Measurements from ENCODE around the gene NAGK.

- no peak for TF ChIP-seq ZNF274 (IDR thresholded peaks at IDR 0.05; ENCODE audit: borderline replicate concordance, extremely low read depth, low read length)
- no peak for TF ChIP-seq POLR2A (IDR thresholded peaks at IDR 0.05; ENCODE audit: control extremely low read depth in 1 of 2, low read depth in 2 of 2, low read length in 2 of 2)
- no peak for TF ChIP-seq CTCF (IDR thresholded peaks at IDR 0.05; ENCODE audit: control extremely low read depth in 1 of 3, insufficient read depth in 1 of 3, low read depth in 1 of 3, low read length in 3 of 3)
- no peak for TF ChIP-seq E2F6 (IDR thresholded peaks at IDR 0.05)
- no peak for TF ChIP-seq GABPA (IDR thresholded peaks at IDR 0.05; ENCODE audit: borderline replicate concordance, insufficient read depth, low read length)
Observed at GRCh38 chr2:71064110-71064611, 4.3 kb upstream of the NAGK start.

Measured in H1 (cell line).